ENCODE results near the gene KRT17.

KRT17 gene

GRCh38 chr17:41657936-41658335 lies 33.6 kb upstream of the KRT17 start:
- TF ChIP-seq CTCF (IDR thresholded peaks at IDR 0.05; ENCODE audit: low read depth, low read length): no peak
- H3K4me3 ChIP-seq (ENCODE audit: low read depth, low read length): no peak overlapping the region
- in situ Hi-C loops (cut with HindIII; ENCODE audit: low sequenced_read_pairs): no loop called here
- no peak for DNase-seq (ENCODE audit: low read depth, low spot score)

GRCh38 chr17:41657176-41657754 lies 32.9 kb upstream of the KRT17 start:
- in situ Hi-C loops (cut with HindIII; ENCODE audit: low sequenced_read_pairs): no loop called here
- TF ChIP-seq CTCF (IDR thresholded peaks at IDR 0.05; ENCODE audit: low read depth, low read length): no peak
- H3K4me3 ChIP-seq (ENCODE audit: low read depth, low read length): no peak overlapping the region
- DNase-seq (ENCODE audit: low read depth, low spot score): no peak

DNA sequence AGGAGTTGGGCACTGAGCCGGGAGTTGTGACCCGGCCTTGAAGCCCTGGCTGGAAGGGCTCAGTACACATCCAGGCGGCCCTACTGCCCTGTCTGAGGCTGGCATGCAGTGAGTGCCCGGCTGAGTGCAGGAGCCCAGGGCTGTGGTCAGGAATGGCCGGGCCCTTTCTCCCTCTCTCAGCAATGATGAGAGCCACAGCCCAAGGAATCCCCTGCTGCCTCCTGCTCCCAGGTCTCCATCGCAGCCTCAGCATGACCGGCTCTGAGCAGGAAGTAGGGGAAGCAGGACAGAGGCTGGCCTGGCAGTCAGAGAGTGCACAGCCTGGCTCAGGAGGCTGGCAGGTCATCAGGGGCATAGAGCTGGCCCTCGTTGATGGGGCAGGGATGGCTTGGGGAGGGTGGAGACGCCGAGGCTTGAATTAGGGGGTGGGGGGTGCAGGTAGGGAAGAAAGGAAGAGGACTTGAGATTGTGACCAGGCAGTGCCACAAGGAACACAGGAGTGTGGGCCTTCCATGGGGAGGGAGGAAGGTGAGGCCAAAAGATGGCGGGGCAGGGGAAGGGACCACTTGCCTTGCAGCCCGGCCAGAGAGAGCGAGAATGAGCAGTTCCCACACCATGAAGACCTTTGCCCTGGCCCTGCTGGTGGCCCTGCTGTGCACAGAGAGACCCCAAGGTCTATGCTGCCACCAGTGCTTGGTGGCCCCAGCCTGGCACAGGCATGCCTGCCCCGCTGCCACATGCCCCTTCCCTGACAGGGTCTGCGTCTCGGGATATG lies 32.1 kb upstream of the KRT17 start:
- TF ChIP-seq CTCF (IDR thresholded peaks at IDR 0.05; ENCODE audit: low read depth, low read length): no peak
- no peak overlapping the region for H3K4me3 ChIP-seq (ENCODE audit: low read depth, low read length)

DNA sequence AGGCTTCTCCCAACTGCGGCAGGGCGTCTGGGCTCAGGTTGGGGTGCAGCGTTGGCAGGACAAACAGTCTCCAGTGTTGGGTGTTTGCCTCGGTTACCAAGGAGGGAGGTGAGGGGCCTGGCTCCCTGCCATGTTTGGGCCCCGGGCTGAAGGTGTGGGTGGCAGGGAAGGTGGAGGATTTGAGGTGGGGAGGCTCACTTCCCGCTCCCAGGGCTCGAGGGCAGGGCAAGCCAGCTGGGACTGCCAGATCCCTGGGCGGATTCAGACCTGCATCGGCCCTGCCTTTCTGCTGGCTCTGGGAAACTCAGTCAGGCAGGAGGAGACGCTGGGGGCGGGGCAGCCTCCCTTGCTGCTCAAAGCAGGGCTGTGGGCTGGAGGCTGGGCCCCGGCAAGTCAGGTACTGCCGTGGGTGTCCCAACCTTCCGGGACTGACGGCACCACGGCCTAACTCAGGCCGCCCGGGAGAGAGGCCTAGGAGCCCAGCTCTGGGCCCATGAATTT lies 31.3 kb upstream of the KRT17 start:
- TF ChIP-seq CTCF (IDR thresholded peaks at IDR 0.05; ENCODE audit: low read depth, low read length): no peak
- H3K4me3 ChIP-seq (ENCODE audit: low read depth, low read length): no peak overlapping the region
- in situ Hi-C loops (cut with HindIII; ENCODE audit: low sequenced_read_pairs): no loop called here
- no peak for DNase-seq (ENCODE audit: low read depth, low spot score)

More for the DNA sequence above, 32.1 kb upstream of the KRT17 start:
- DNase-seq (ENCODE audit: low read depth, low spot score): no peak
- in situ Hi-C loops (cut with HindIII; ENCODE audit: low sequenced_read_pairs): no loop called here

GRCh38 chr17:41654678-41655607 lies 30.6 kb upstream of the KRT17 start:
- in situ Hi-C loops (cut with HindIII; ENCODE audit: low sequenced_read_pairs): no loop called here
- TF ChIP-seq CTCF (IDR thresholded peaks at IDR 0.05; ENCODE audit: low read depth, low read length): no peak
- no peak for DNase-seq (ENCODE audit: low read depth, low spot score)
- no peak overlapping the region for H3K4me3 ChIP-seq (ENCODE audit: low read depth, low read length)

All from astrocyte of the spinal cord (primary cell).